ENCODE results near the gene LPP.

DNA sequence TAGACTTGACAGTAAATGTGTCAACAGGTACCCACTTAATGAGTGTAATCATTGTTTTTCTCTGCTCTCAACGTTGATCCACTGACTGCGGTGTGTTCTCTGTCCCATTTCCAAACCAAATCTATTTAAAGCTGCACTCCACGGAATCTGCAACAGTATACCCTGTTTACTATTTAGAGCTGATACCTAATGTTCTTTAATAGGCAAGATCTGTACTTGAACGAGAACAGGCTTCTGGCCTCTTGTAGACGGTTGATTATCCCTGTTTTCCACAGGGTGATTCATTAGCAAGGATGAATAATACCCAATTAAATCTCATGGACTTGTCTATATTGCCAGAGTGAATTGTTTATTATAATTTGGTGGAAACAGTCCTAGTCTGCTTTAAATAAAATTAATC is 189.9 kb downstream of the LPP start:
- TF ChIP-seq POLR2A (IDR thresholded peaks at IDR 0.05; ENCODE audit: low read depth) = no peak
- TF ChIP-seq, protein P1, sequence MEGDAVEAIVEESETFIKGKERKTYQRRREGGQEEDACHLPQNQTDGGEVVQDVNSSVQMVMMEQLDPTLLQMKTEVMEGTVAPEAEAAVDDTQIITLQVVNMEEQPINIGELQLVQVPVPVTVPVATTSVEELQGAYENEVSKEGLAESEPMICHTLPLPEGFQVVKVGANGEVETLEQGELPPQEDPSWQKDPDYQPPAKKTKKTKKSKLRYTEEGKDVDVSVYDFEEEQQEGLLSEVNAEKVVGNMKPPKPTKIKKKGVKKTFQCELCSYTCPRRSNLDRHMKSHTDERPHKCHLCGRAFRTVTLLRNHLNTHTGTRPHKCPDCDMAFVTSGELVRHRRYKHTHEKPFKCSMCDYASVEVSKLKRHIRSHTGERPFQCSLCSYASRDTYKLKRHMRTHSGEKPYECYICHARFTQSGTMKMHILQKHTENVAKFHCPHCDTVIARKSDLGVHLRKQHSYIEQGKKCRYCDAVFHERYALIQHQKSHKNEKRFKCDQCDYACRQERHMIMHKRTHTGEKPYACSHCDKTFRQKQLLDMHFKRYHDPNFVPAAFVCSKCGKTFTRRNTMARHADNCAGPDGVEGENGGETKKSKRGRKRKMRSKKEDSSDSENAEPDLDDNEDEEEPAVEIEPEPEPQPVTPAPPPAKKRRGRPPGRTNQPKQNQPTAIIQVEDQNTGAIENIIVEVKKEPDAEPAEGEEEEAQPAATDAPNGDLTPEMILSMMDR (IDR thresholded peaks at IDR 0.05) = no peak
